GM19351 (cell line): Measurements from ENCODE around the gene PRR30.

Experiments used
- ATAC-seq: cut with Tn5 transposase; IDR thresholded peaks from one replicate; pipeline ENCODE4 v1.9.1; 2021; ENCODE audit warnings: mild to moderate bottlenecking, moderate library complexity; ENCODE audit not compliant: unreplicated experiment

Gene PRR30

GRCh38 chr2:27155069-27155520 is 15.9 kb upstream of the PRR30 start:
- no peak for ATAC-seq

GRCh38 chr2:27154488-27154887 is 15.3 kb upstream of the PRR30 start:
- ATAC-seq, result no peak

- ATAC-seq, result no peak
Measured at GRCh38 chr2:27152796-27153464, 13.7 kb upstream of the PRR30 start.

GRCh38 chr2:27152102-27152795 is 13.0 kb upstream of the PRR30 start:
- no peak for ATAC-seq

- no peak for ATAC-seq
Measured at GRCh38 chr2:27150639-27151230, 11.5 kb upstream of the PRR30 start.

GRCh38 chr2:27149570-27150405 is 10.6 kb upstream of the PRR30 start:
- ATAC-seq, result no peak

GRCh38 chr2:27148801-27149439 is 9.7 kb upstream of the PRR30 start, which contains the start of gene TCF23:
Gene TCF23, plus strand, starts transcription at chr2:27149004. Its CDS starts 130 bp downstream, at chr2:27149134.
- ATAC-seq, result no peak

- no peak for ATAC-seq
Measured at GRCh38 chr2:27147935-27148334, 8.7 kb upstream of the PRR30 start.

- ATAC-seq, result no peak
Measured at GRCh38 chr2:27145682-27146081, 6.5 kb upstream of the PRR30 start.

GRCh38 chr2:27143285-27143684 is 4.1 kb upstream of the PRR30 start:
- no peak for ATAC-seq

GRCh38 chr2:27138111-27138510 is 1.1 kb downstream of the PRR30 start:
- ATAC-seq, result no peak

GRCh38 chr2:27137322-27137935 is 1.8 kb downstream of the PRR30 start:
- ATAC-seq, result no peak

GRCh38 chr2:27136751-27137150 is 2.5 kb downstream of the PRR30 start:
- ATAC-seq, result no peak

GRCh38 chr2:27135478-27135955 is 3.7 kb downstream of the PRR30 start:
- ATAC-seq, result no peak

- no peak for ATAC-seq
Measured at GRCh38 chr2:27134781-27135477, 4.3 kb downstream of the PRR30 start.

- peak; percentile 88 for ATAC-seq
Measured at GRCh38 chr2:27133905-27134780, 5.1 kb downstream of the PRR30 start, which contains the start of gene PREB. Gene PREB, minus strand, starts transcription at chr2:27134636. Its CDS starts 215 bp downstream, at chr2:27134421.

- ATAC-seq, result no peak
Measured at GRCh38 chr2:27133195-27133875, 5.9 kb downstream of the PRR30 start.

- no peak for ATAC-seq
Measured at GRCh38 chr2:27131429-27131828, 7.8 kb downstream of the PRR30 start.
